ENCODE results near the gene CHPF. TPM values are rescaled to one million over a fixed set of nuclear protein-coding genes. Genes with fewer than 3 reads are reported as not detected.

The CHPF gene
- total and polyA plus RNA-seq, 2 donors, result 8.5 to 17.5 TPM

GRCh38 chr2:219491278-219491963 is 52.2 kb downstream of the CHPF start:
- 87% methylated on average over 14 of the region's 14 CpGs for WGBS
- no peaks in the 10 kb centered on the region for H3K36me3 ChIP-seq (ENCODE audit: control insufficient read depth in 2 of 2, insufficient read depth in 2 of 2, low read length in 1 of 2)
- peaks cover 28 to 98% of the 10 kb centered on the region in 2 donors for H3K27me3 ChIP-seq (ENCODE audit: control insufficient read depth in 2 of 2, insufficient read depth in 1 of 2, low read length in 1 of 2)
- no peak for DNase-seq (ENCODE audit: low read depth in 6 of 9, low spot score in 9 of 9)
- H3K9me3 ChIP-seq (ENCODE audit: control insufficient read depth in 2 of 2, insufficient read depth in 1 of 2, low read length in 1 of 2), result peaks cover 0 to 1% of the 10 kb centered on the region in 2 donors
- H3K27ac ChIP-seq (ENCODE audit: low read depth in 1 of 2, low read length in 1 of 2), result no peak overlapping the region
- no peak overlapping the region for H3K4me3 ChIP-seq (ENCODE audit: low read length in 2 of 2)
- peaks cover 0 to 8% of the 10 kb centered on the region in 2 donors for H3K4me1 ChIP-seq (ENCODE audit: control insufficient read depth in 2 of 2, insufficient read depth in 2 of 2, low read length in 2 of 2)

DNA sequence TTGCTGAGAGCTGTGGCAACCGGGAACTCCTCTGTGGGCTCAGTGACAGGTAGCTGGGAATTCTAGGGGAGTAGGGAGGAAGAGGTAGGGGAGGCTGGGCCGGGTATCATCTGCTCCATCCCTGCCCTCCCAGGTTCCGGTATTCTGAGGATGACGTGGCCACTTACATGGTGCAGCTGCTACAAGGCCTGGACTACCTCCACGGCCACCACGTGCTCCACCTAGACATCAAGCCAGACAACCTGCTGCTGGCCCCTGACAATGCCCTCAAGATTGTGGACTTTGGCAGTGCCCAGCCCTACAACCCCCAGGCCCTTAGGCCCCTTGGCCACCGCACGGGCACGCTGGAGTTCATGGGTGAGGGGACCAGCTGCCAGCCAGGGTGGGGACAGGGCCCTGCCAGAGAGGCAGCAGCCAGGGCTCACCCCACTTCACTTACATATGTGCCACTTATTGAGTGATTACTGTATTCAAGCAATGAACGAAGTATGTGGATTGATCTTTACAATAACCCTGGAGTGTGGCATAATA is 52.9 kb downstream of the CHPF start:
- WGBS, result 93% methylated on average over 10 of the region's 10 CpGs
- Histone ChIP-seq H3K27me3 (ENCODE audit: control insufficient read depth in 2 of 2, insufficient read depth in 1 of 2, low read length in 1 of 2) (peaks cover 27 to 98% of the 10 kb centered on the region in 2 donors), H3K9me3 (ENCODE audit: control insufficient read depth in 2 of 2, insufficient read depth in 1 of 2, low read length in 1 of 2) (peaks cover 0 to 1% of the 10 kb centered on the region in 2 donors), H3K4me3 (ENCODE audit: low read length in 2 of 2) (no peak overlapping the region), H3K36me3 (ENCODE audit: control insufficient read depth in 2 of 2, insufficient read depth in 2 of 2, low read length in 1 of 2) (no peaks in the 10 kb centered on the region), H3K4me1 (ENCODE audit: control insufficient read depth in 2 of 2, insufficient read depth in 2 of 2, low read length in 2 of 2) (peaks cover 0 to 4% of the 10 kb centered on the region in 2 donors), H3K27ac (ENCODE audit: low read depth in 1 of 2, low read length in 1 of 2) (no peak overlapping the region)
- no peak for DNase-seq (ENCODE audit: low read depth in 6 of 9, low spot score in 9 of 9)

DNA sequence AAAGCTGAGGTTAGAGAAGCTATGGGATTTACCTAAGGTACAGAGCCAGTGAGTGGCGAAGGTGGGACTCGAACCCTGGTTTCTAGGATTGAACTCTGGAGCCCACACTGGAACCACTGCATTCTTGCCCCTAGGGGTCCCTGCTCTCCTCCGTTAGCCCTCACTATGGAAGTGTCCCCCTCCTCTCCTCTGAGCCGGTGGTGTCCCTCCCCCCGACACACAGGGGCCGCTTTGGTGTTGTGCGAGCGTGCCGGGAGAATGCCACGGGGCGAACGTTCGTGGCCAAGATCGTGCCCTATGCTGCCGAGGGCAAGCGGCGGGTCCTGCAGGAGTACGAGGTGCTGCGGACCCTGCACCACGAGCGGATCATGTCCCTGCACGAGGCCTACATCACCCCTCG is 53.4 kb downstream of the CHPF start:
- Histone ChIP-seq H3K4me1 (ENCODE audit: control insufficient read depth in 2 of 2, insufficient read depth in 2 of 2, low read length in 2 of 2) (no peaks in the 10 kb centered on the region), H3K4me3 (ENCODE audit: low read length in 2 of 2) (no peak overlapping the region), H3K9me3 (ENCODE audit: control insufficient read depth in 2 of 2, insufficient read depth in 1 of 2, low read length in 1 of 2) (peaks cover 0 to 1% of the 10 kb centered on the region in 2 donors), H3K36me3 (ENCODE audit: control insufficient read depth in 2 of 2, insufficient read depth in 2 of 2, low read length in 1 of 2) (no peaks in the 10 kb centered on the region), H3K27me3 (ENCODE audit: control insufficient read depth in 2 of 2, insufficient read depth in 1 of 2, low read length in 1 of 2) (peaks cover 28 to 98% of the 10 kb centered on the region in 2 donors), H3K27ac (ENCODE audit: low read depth in 1 of 2, low read length in 1 of 2) (no peak overlapping the region)
- DNase-seq (ENCODE audit: low read depth in 6 of 9, low spot score in 9 of 9), result no peak
- WGBS, result 92% methylated on average over 23 of the region's 23 CpGs

DNA sequence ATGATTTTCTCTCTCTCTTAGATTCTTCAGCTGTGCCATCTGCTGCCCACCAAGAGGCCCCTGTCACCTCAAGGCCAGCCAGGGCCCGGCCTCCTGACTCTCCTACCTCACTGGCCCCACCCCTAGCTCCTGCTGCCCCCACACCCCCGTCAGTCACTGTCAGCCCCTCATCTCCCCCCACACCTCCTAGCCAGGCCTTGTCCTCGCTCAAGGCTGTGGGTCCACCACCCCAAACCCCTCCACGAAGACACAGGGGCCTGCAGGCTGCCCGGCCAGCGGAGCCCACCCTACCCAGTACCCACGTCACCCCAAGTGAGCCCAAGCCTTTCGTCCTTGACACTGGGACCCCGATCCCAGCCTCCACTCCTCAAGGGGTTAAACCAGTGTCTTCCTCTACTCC is 54.3 kb downstream of the CHPF start:
- WGBS, result 88% methylated on average over 9 of the region's 9 CpGs
- peaks cover 32 to 98% of the 10 kb centered on the region in 2 donors for H3K27me3 ChIP-seq (ENCODE audit: control insufficient read depth in 2 of 2, insufficient read depth in 1 of 2, low read length in 1 of 2)

More for the DNA sequence above, 54.3 kb downstream of the CHPF start:
- H3K4me3 ChIP-seq (ENCODE audit: low read length in 2 of 2), result no peak overlapping the region
- no peaks in the 10 kb centered on the region for H3K4me1 ChIP-seq (ENCODE audit: control insufficient read depth in 2 of 2, insufficient read depth in 2 of 2, low read length in 2 of 2)
- H3K27ac ChIP-seq (ENCODE audit: low read depth in 1 of 2, low read length in 1 of 2), result no peak overlapping the region
- H3K9me3 ChIP-seq (ENCODE audit: control insufficient read depth in 2 of 2, insufficient read depth in 1 of 2, low read length in 1 of 2), result peaks cover 0 to 1% of the 10 kb centered on the region in 2 donors
- no peak for DNase-seq (ENCODE audit: low read depth in 6 of 9, low spot score in 9 of 9)
- no peaks in the 10 kb centered on the region for H3K36me3 ChIP-seq (ENCODE audit: control insufficient read depth in 2 of 2, insufficient read depth in 2 of 2, low read length in 1 of 2)

Other genes with a start within 250 kb of the CHPF start
- 0.14 TPM for gene PTPRN, start 234.4 kb downstream of the CHPF start, total RNA-seq
- 0.41 TPM for gene PTPRN, start 234.4 kb downstream of the CHPF start, polyA plus RNA-seq
- not detected for gene RESP18, start 211.1 kb downstream of the CHPF start, total RNA-seq
- gene RESP18, start 211.1 kb downstream of the CHPF start, polyA plus RNA-seq, result 0.07 TPM
- gene DNPEP, start 155.9 kb downstream of the CHPF start, total RNA-seq, result 33.6 TPM
- gene DNPEP, start 155.9 kb downstream of the CHPF start, polyA plus RNA-seq, result 105 TPM
- gene DES, start 125.4 kb downstream of the CHPF start, total RNA-seq, result 3.4 TPM
- 21.6 TPM for gene DES, start 125.4 kb downstream of the CHPF start, polyA plus RNA-seq
- gene SPEG, start 109.0 kb downstream of the CHPF start, total RNA-seq, result 1.3 TPM
- 19.8 TPM for gene SPEG, start 109.0 kb downstream of the CHPF start, polyA plus RNA-seq
- gene GMPPA, start 44.9 kb downstream of the CHPF start, total RNA-seq, result 17.6 TPM
- gene GMPPA, start 44.9 kb downstream of the CHPF start, polyA plus RNA-seq, result 32.7 TPM
- gene ASIC4, start 29.3 kb downstream of the CHPF start, total RNA-seq, result 0.05 TPM
- gene ASIC4, start 29.3 kb downstream of the CHPF start, polyA plus RNA-seq, result 0.23 TPM
- 0.52 TPM for gene TMEM198, start 219 bp upstream of the CHPF start, total RNA-seq
- gene TMEM198, start 219 bp upstream of the CHPF start, polyA plus RNA-seq, result 3.7 TPM
- gene OBSL1, start 27.7 kb upstream of the CHPF start, total RNA-seq, result 9.6 TPM
- 34.2 TPM for gene OBSL1, start 27.7 kb upstream of the CHPF start, polyA plus RNA-seq
- 0.05 TPM for gene INHA, start 28.5 kb upstream of the CHPF start, total RNA-seq
- gene INHA, start 28.5 kb upstream of the CHPF start, polyA plus RNA-seq, result 0.71 TPM
- 27.8 TPM for gene STK11IP, start 54.0 kb upstream of the CHPF start, total RNA-seq
- gene STK11IP, start 54.0 kb upstream of the CHPF start, polyA plus RNA-seq, result 68.7 TPM
- gene SLC4A3, start 83.8 kb upstream of the CHPF start, total RNA-seq, result 0.47 TPM
- 6.9 TPM for gene SLC4A3, start 83.8 kb upstream of the CHPF start, polyA plus RNA-seq

Data from thymus (tissue), 11 donors.